Mesenchymal stem cell (in vitro differentiated cells and primary cell): Measurements from ENCODE around the gene LGALS3BP.

ENCODE experiments used
- DNase-seq: peaks from one replicate; pipeline ENCODE4 v3.0.0-alpha.2; 2013
- H2AFZ ChIP-seq: one replicate; pipeline ENCODE4 v1.6.1; 2013; ENCODE audit warnings: low read depth, mild to moderate bottlenecking, control low read depth, inconsistent platforms, low read length, moderate library complexity
- H2AK5ac ChIP-seq: 2 replicates; pipeline ENCODE4 v1.6.1; 2013; ENCODE audit warnings: low read length, moderate library complexity, mild to moderate bottlenecking, inconsistent platforms; ENCODE audit not compliant: severe bottlenecking
- H2BK120ac ChIP-seq: one replicate; pipeline ENCODE4 v1.6.1; 2013; ENCODE audit warnings: low read depth, mild to moderate bottlenecking, inconsistent platforms, low read length, moderate library complexity
- H2BK12ac ChIP-seq, 2 experiments: one replicate each; pipeline ENCODE4 v1.6.1; 2013; ENCODE audit warnings: inconsistent platforms in 2 of 2, low read length in 2 of 2, mild to moderate bottlenecking in 2 of 2, moderate library complexity in 2 of 2, control low read depth in 1 of 2
- H2BK15ac ChIP-seq: one replicate; pipeline ENCODE4 v1.6.1; 2013; ENCODE audit warnings: mild to moderate bottlenecking, low read depth, inconsistent platforms; ENCODE audit not compliant: poor library complexity, severe bottlenecking
- H2BK5ac ChIP-seq: 2 replicates; pipeline ENCODE4 v1.6.1; 2013; ENCODE audit warnings: low read depth, mild to moderate bottlenecking, low read length, control low read depth, inconsistent platforms; ENCODE audit not compliant: poor library complexity, severe bottlenecking
- H3K14ac ChIP-seq, 2 experiments: one replicate each; pipeline ENCODE4 v1.6.1; 2013; ENCODE audit warnings: inconsistent platforms in 2 of 2, low read length in 2 of 2, control low read depth in 1 of 2, mild to moderate bottlenecking in 1 of 2, moderate library complexity in 1 of 2
- H3K18ac ChIP-seq, 2 experiments: one replicate each; pipeline ENCODE4 v1.6.1; 2013; ENCODE audit warnings: inconsistent platforms in 2 of 2, low read length in 2 of 2, control low read depth in 1 of 2, low read depth in 1 of 2, mild to moderate bottlenecking in 1 of 2
- H3K23ac ChIP-seq, 2 experiments: one replicate each; pipeline ENCODE4 v1.6.1; 2013; ENCODE audit warnings: inconsistent platforms in 2 of 2, low read length in 2 of 2, mild to moderate bottlenecking in 2 of 2, moderate library complexity in 2 of 2, control low read depth in 1 of 2
- H3K27ac ChIP-seq: 2 replicates; pipeline ENCODE4 v1.5.1; 2013; ENCODE audit warnings: mild to moderate bottlenecking, moderate library complexity, low read length, control low read depth, inconsistent platforms; ENCODE audit not compliant: poor library complexity, severe bottlenecking
- H3K27me3 ChIP-seq, 2 experiments: 2 replicates each; pipeline versions ENCODE4 v1.6.1 to v1.7.0; 2013; ENCODE audit warnings: low read length in 2 of 2, mild to moderate bottlenecking in 2 of 2, moderate library complexity in 2 of 2, control low read depth in 1 of 2, inconsistent platforms in 1 of 2; ENCODE audit not compliant: control insufficient read depth in 1 of 2, insufficient read depth in 1 of 2
- H3K36me3 ChIP-seq, 2 experiments: 2 replicates each; pipeline versions ENCODE4 v1.6.1 to v1.7.0; 2013; ENCODE audit warnings: low read length in 2 of 2, control low read depth in 1 of 2, inconsistent platforms in 1 of 2, low read depth in 1 of 2, mild to moderate bottlenecking in 1 of 2; ENCODE audit not compliant: insufficient read depth in 2 of 2, control insufficient read depth in 1 of 2
- H3K4ac ChIP-seq, 2 experiments: one replicate each; pipeline ENCODE4 v1.6.1; 2013; ENCODE audit warnings: inconsistent platforms in 2 of 2, low read length in 2 of 2, mild to moderate bottlenecking in 2 of 2, moderate library complexity in 2 of 2, control low read depth in 1 of 2, low read depth in 1 of 2
- H3K4me1 ChIP-seq: 2 replicates; pipeline ENCODE4 v1.6.1; 2013; ENCODE audit warnings: low read depth, low read length, control low read depth; ENCODE audit not compliant: control insufficient read depth, insufficient read depth
- H3K4me2 ChIP-seq: 2 replicates; pipeline ENCODE4 v1.6.1; 2013; ENCODE audit warnings: low read length, mild to moderate bottlenecking, inconsistent platforms; ENCODE audit not compliant: poor library complexity, severe bottlenecking
- H3K4me3 ChIP-seq, 2 experiments: 2 replicates each; pipeline versions ENCODE4 v1.5.1 to v1.7.0; 2013; ENCODE audit warnings: low read length in 2 of 2, mild to moderate bottlenecking in 2 of 2, control low read depth in 1 of 2, low read depth in 1 of 2; ENCODE audit not compliant: insufficient read depth in 1 of 2
- H3K79me1 ChIP-seq: replicated peaks from 2 replicates; pipeline ENCODE4 v1.6.1; 2013; ENCODE audit warnings: mild to moderate bottlenecking, control low read depth, low read length, inconsistent platforms; ENCODE audit not compliant: poor library complexity, severe bottlenecking
- H3K9ac ChIP-seq: 2 replicates; pipeline ENCODE4 v1.7.0; 2013; ENCODE audit warnings: mild to moderate bottlenecking, low read length, moderate library complexity
- H3K9me3 ChIP-seq: 2 replicates; pipeline ENCODE4 v1.7.0; 2013; ENCODE audit warnings: mild to moderate bottlenecking, low read length; ENCODE audit not compliant: control insufficient read depth
- H4K8ac ChIP-seq: one replicate; pipeline ENCODE4 v1.6.1; 2013; ENCODE audit warnings: inconsistent platforms, mild to moderate bottlenecking, low read length, moderate library complexity
- H4K91ac ChIP-seq: one replicate; pipeline ENCODE4 v1.6.1; 2013; ENCODE audit warnings: mild to moderate bottlenecking, low read length, inconsistent platforms
- WGBS: methylation state at CpG from one replicate; pipeline ENCODE4 v1.1.7; 2013; ENCODE audit warnings: mixed read lengths; 5-methylcytosine and 5-hydroxymethylcytosine counted together

Gene LGALS3BP

GRCh38 chr17:78974635-78975591 is 4.8 kb downstream of the LGALS3BP start:
- peak; percentile 56 for DNase-seq
- Histone ChIP-seq H2AFZ (no peak overlapping the region), H3K27me3 (no peaks in the 10 kb centered on the region), H3K36me3 (peaks cover 49 to 72% of the 10 kb centered on the region in 2 experiments), H2BK120ac (no peak overlapping the region), H2BK15ac (no peak overlapping the region), H4K91ac (no peak overlapping the region), H3K79me1 (peaks cover 41% of the 10 kb centered on the region), H3K4me3 (peak overlapping the region in 1 of 2 experiments; percentile 23), H3K27ac (peak overlapping the region; percentile 46), H3K18ac (peak overlapping the region in 1 of 2 experiments; percentile 61), H3K23ac (no peak overlapping the region), H3K14ac (no peak overlapping the region), H3K9ac (peak overlapping the region; percentile 54), H4K8ac (no peak overlapping the region), H2AK5ac (no peak overlapping the region), H3K4me2 (no peak overlapping the region), H3K9me3 (no peaks in the 10 kb centered on the region), H3K4me1 (peaks cover 65% of the 10 kb centered on the region), H2BK12ac (peak overlapping the region in 1 of 2 experiments; percentile 46), H2BK5ac (no peak overlapping the region), H3K4ac (peak overlapping the region in 1 of 2 experiments; percentile 30)
- 85% methylated on average over 30 of the region's 30 CpGs for WGBS

- no peak overlapping the region for H3K27ac ChIP-seq
- H4K91ac ChIP-seq = no peak overlapping the region
- H3K36me3 ChIP-seq = peaks cover 58 to 79% of the 10 kb centered on the region in 2 experiments
- no peak for DNase-seq
- H3K9me3 ChIP-seq = no peaks in the 10 kb centered on the region
- no peak overlapping the region for H3K23ac ChIP-seq
- H3K79me1 ChIP-seq = peaks cover 41% of the 10 kb centered on the region
- no peak overlapping the region for H2BK120ac ChIP-seq
- no peak overlapping the region for H2BK5ac ChIP-seq
- no peak overlapping the region for H3K18ac ChIP-seq
- H2BK15ac ChIP-seq = no peak overlapping the region
- no peak overlapping the region for H3K14ac ChIP-seq
- H2BK12ac ChIP-seq = no peak overlapping the region
- H2AK5ac ChIP-seq = no peak overlapping the region
- H3K27me3 ChIP-seq = no peaks in the 10 kb centered on the region
- H4K8ac ChIP-seq = no peak overlapping the region
- H3K4ac ChIP-seq = no peak overlapping the region
- WGBS = 94% methylated on average over 23 of the region's 23 CpGs
- H3K4me2 ChIP-seq = no peak overlapping the region
- H3K9ac ChIP-seq = peak overlapping the region; percentile 54
- H2AFZ ChIP-seq = no peak overlapping the region
- H3K4me3 ChIP-seq = no peak overlapping the region
- peaks cover 61% of the 10 kb centered on the region for H3K4me1 ChIP-seq
These were observed 5.8 kb downstream of the LGALS3BP start for GRCh38 chr17:78973792-78974520.

- H3K27ac ChIP-seq = no peak overlapping the region
- WGBS = 81% methylated on average over 11 of the region's 11 CpGs
These were observed 6.5 kb downstream of the LGALS3BP start for GRCh38 chr17:78973196-78973595.

More at GRCh38 chr17:78973196-78973595, 6.5 kb downstream of the LGALS3BP start:
- no peaks in the 10 kb centered on the region for H3K9me3 ChIP-seq
- H3K36me3 ChIP-seq = peaks cover 65 to 82% of the 10 kb centered on the region in 2 experiments
- H2AK5ac ChIP-seq = no peak overlapping the region
- H2BK15ac ChIP-seq = no peak overlapping the region
- no peak overlapping the region for H3K14ac ChIP-seq
- H2BK5ac ChIP-seq = no peak overlapping the region
- H2BK120ac ChIP-seq = no peak overlapping the region
- H3K23ac ChIP-seq = no peak overlapping the region
- H2AFZ ChIP-seq = no peak overlapping the region
- H3K18ac ChIP-seq = no peak overlapping the region
- H4K91ac ChIP-seq = no peak overlapping the region
- no peak overlapping the region for H3K9ac ChIP-seq
- DNase-seq = no peak
- H3K79me1 ChIP-seq = peaks cover 42% of the 10 kb centered on the region
- no peak overlapping the region for H3K4ac ChIP-seq
- H3K4me1 ChIP-seq = peaks cover 54% of the 10 kb centered on the region
- H3K27me3 ChIP-seq = no peaks in the 10 kb centered on the region
- H4K8ac ChIP-seq = peak overlapping the region; percentile 46
- no peak overlapping the region for H3K4me3 ChIP-seq
- H3K4me2 ChIP-seq = no peak overlapping the region
- no peak overlapping the region for H2BK12ac ChIP-seq
